Measurements from ENCODE around the gene ATP4B. TPM values are rescaled to one million over a fixed set of nuclear protein-coding genes. Genes with fewer than 3 reads are reported as not detected.

The ATP4B gene
- total and polyA plus RNA-seq, 2 donors (not counting 3 experiments of a cell fraction or from before 2014, with no cell fraction given) = 0.06 TPM; not detected in 1

GRCh38 chr13:113655346-113656002, 2.5 kb downstream of the ATP4B start:
- H3K4me2 ChIP-seq (ENCODE audit: insufficient read depth, low read length) = no peak overlapping the region
- BruUV-seq (replicated peaks) = no TSS peak
- dilution Hi-C loops (cut with MboI; ENCODE audit: extremely low pct_ligation_motif_present, low sequenced_read_pairs) (no loop called here), intact Hi-C loops (cut with micrococcal nuclease) (no loop called here)
- H4K20me1 ChIP-seq (replicated peaks; ENCODE audit: control insufficient read depth, extremely low read depth, insufficient read depth, low read length) = no peaks in the 10 kb centered on the region
- DNase-seq (ENCODE audit: low read depth, low spot score) = no peak
- peaks cover 0 to 3% of the 10 kb centered on the region in 2 experiments for H3K27me3 ChIP-seq (ENCODE audit: control insufficient read depth in 2 of 2, insufficient read depth in 2 of 2, low read length in 2 of 2)
- no peaks in the 10 kb centered on the region for H3K4me1 ChIP-seq (ENCODE audit: control insufficient read depth, extremely low read depth, insufficient read depth, low read length)
- no peaks in the 10 kb centered on the region for H3K79me2 ChIP-seq (ENCODE audit: control insufficient read depth, insufficient read depth, low read length)
- H3K9me3 ChIP-seq (replicated peaks; ENCODE audit: control insufficient read depth, insufficient read depth, low read length) = no peaks in the 10 kb centered on the region
- no peak overlapping the region for H3K9ac ChIP-seq (replicated peaks; ENCODE audit: extremely low read depth, insufficient read depth, low read length)
- no peak for TF ChIP-seq POLR2AphosphoS5 (IDR thresholded peaks at IDR 0.05; ENCODE audit: insufficient read depth, low read depth, low read length)
- H3K9me1 ChIP-seq (replicated peaks; ENCODE audit: control insufficient read depth, extremely low read depth, insufficient read depth, low read length) = no peaks in the 10 kb centered on the region
- POLR2A ChIA-PET = no interaction called here
- H3K36me3 ChIP-seq (ENCODE audit: control insufficient read depth in 2 of 2, extremely low read depth in 1 of 2, insufficient read depth in 2 of 2, low read length in 2 of 2) = no peaks in the 10 kb centered on the region
- H3K4me3 ChIP-seq (replicated peaks in 1 of 3; ENCODE audit: insufficient read depth in 1 of 3, low read depth in 1 of 3, low read length in 3 of 3) = no peak overlapping the region
- H2AFZ ChIP-seq (ENCODE audit: low read depth, low read length) = no peak overlapping the region
- FAIRE-seq = no peak
- CTCF ChIA-PET = no interaction called here
- no peak overlapping the region for H3K27ac ChIP-seq (ENCODE audit: insufficient read depth, low read depth, low read length)

DNA sequence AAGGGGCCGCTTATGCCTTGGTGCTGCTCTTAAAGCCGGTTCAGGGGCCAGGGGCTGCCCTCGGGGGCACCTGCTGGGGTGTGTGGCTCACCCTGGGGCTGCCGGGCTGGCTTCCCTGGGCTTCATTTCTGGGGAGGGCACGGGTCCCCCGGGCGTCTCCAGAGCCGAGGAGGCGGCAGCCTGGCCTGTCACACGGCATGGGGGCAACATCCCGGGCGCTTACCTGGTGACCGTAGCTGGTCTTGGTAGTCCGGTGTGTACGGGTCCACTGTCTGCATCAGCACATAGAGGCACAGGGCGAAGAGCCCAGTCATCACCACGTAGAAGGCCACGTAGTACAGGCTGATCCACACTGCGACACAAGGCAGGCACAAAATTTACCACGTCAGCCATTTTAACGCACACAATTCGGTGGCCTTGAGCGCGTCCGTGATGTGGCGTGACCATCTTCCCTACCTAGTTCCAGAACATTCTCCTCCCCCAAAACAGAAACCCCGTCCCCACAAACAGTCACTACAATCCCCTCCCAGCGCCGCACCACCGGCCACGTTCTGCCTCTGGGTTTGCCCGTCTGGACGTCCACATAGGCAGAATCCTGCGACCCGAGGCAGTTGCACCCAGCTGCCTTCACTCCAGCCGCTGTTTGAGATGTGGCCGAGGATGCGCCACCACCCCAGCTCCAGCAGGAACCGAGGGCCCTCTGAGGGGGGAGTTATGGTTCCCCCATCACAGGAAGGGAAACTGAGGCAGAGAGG, 3.2 kb downstream of the ATP4B start:
- Histone ChIP-seq H3K9ac (replicated peaks; ENCODE audit: extremely low read depth, insufficient read depth, low read length) (no peak overlapping the region), H3K79me2 (ENCODE audit: control insufficient read depth, insufficient read depth, low read length) (no peaks in the 10 kb centered on the region), H3K9me1 (replicated peaks; ENCODE audit: control insufficient read depth, extremely low read depth, insufficient read depth, low read length) (no peaks in the 10 kb centered on the region), H3K27me3 (ENCODE audit: control insufficient read depth in 2 of 2, insufficient read depth in 2 of 2, low read length in 2 of 2) (no peaks in the 10 kb centered on the region), H3K4me2 (ENCODE audit: insufficient read depth, low read length) (no peak overlapping the region), H3K27ac (ENCODE audit: insufficient read depth, low read depth, low read length) (no peak overlapping the region), H3K36me3 (ENCODE audit: control insufficient read depth in 2 of 2, extremely low read depth in 1 of 2, insufficient read depth in 2 of 2, low read length in 2 of 2) (no peaks in the 10 kb centered on the region), H4K20me1 (replicated peaks; ENCODE audit: control insufficient read depth, extremely low read depth, insufficient read depth, low read length) (no peaks in the 10 kb centered on the region), H2AFZ (ENCODE audit: low read depth, low read length) (no peak overlapping the region), H3K9me3 (replicated peaks; ENCODE audit: control insufficient read depth, insufficient read depth, low read length) (no peaks in the 10 kb centered on the region), H3K4me3 (replicated peaks in 1 of 3; ENCODE audit: insufficient read depth in 1 of 3, low read depth in 1 of 3, low read length in 3 of 3) (no peak overlapping the region), H3K4me1 (ENCODE audit: control insufficient read depth, extremely low read depth, insufficient read depth, low read length) (no peaks in the 10 kb centered on the region)
- intact Hi-C loops (cut with micrococcal nuclease) = no loop called here
- dilution Hi-C loops (cut with MboI; ENCODE audit: extremely low pct_ligation_motif_present, low sequenced_read_pairs) = no loop called here
- BruUV-seq (replicated peaks) = no TSS peak
- ChIA-PET CTCF (no interaction called here), POLR2A (no interaction called here)
- FAIRE-seq (no peak), DNase-seq (ENCODE audit: low read depth, low spot score) (no peak)
- TF ChIP-seq POLR2AphosphoS5 (IDR thresholded peaks at IDR 0.05; ENCODE audit: insufficient read depth, low read depth, low read length) (no peak), CTCF (IDR thresholded peaks at IDR 0.05; ENCODE audit: extremely low read depth in 1 of 2, insufficient read depth in 1 of 2, low read depth in 1 of 2, low read length in 2 of 2) (no peak), POLR2A (IDR thresholded peaks at IDR 0.05; ENCODE audit: low read depth, low read length) (no peak), JUN (IDR thresholded peaks at IDR 0.05; ENCODE audit: borderline replicate concordance, insufficient read depth, insufficient read length, low read depth) (no peak), FOS (IDR thresholded peaks at IDR 0.05; ENCODE audit: borderline replicate concordance, insufficient read depth, low read length) (no peak)
- TF ChIP-seq, protein P1, sequence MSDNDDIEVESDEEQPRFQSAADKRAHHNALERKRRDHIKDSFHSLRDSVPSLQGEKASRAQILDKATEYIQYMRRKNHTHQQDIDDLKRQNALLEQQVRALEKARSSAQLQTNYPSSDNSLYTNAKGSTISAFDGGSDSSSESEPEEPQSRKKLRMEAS (IDR thresholded peaks at IDR 0.05; ENCODE audit: insufficient read depth, insufficient read length) = no peak

All from endothelial cell of umbilical vein (primary cell).